Endometrial microvascular endothelial cells (primary cell): ENCODE results near the gene SNUPN. TPM values are rescaled to one million over a fixed set of nuclear protein-coding genes. Genes with fewer than 3 reads are reported as not detected.

Source experiments
- in situ Hi-C: cut with HindIII; loops from 2 replicates; pipeline ENCODE4 v1.10.0; 2017; ENCODE audit warnings: low sequenced_read_pairs, low pct_unique_long_range_greater_than_20kb; ENCODE audit errors: inconsistent ontology term
- total RNA-seq: library from RNA; depleted of rRNA; stranded (reverse); fragments of >200 nt; gene quantifications from one replicate; pipeline ENCODE4 v1.2.3, GENCODE V29; 2015; ENCODE audit errors: inconsistent ontology term

Gene SNUPN
- total RNA-seq, 1 donor from 2014 or later, result 21.5 TPM

DNA sequence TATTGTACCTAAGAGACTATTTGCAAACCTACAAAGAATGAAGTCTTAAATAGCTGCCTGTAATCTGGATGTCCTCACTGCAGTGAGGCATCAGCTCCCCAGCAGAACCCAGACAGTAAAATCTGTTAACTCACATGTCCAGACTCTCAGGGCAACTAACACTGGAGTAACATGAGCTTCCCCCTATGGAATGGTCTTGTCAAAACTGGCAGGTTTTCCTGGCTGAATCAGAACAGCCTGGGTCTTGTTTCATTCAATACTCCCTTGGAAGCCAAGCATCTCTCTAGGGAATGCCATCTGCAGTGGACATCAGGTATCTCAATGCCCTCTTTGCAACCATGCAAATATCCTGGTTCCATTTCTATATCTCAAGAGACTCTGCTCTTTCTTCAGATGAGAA lies 70.8 kb downstream of the SNUPN start:
- in situ Hi-C loops, result no loop called here

DNA sequence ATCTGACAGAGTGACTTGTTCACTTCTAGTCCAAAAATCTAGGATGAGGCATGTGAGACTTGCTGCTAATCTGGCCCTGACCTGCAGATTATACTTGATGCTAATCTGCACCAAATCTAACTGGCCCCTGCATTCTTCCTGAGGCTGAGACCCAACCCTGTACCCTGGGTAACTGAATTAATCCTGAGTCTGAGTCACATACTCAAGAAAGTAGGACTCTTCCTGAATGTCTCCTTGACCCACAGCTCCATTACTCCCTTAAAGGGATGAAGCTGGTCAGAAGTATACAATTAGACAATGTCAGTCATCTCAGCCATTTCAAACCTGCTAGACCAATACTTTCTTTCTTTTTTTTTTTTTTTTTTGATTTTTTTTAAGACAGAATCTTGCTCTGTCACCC lies 71.9 kb downstream of the SNUPN start:
- in situ Hi-C loops, result no loop called here

DNA sequence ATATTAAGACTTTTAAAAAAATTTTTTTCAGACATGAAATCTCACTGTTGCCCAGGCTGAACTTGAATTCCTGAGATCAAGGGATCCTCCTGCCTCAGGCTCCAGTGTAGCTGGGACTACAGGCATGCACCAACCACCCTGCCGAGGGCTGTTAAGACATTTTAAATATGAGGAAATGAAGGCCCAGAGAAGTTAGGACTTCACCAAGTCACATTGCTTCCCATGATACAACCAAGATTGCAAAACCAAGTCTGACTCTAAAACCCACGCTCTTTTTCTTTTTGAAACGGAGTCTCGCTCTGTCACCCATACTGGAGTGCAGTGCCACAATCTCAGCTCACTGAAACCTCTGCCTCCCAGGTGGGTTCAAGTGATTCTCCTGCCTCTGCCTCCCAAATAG lies 74.4 kb downstream of the SNUPN start:
- in situ Hi-C loops, result no loop called here

Other genes starting within 250 kb of the SNUPN start
- gene SIN3A, start 174.0 kb downstream of the SNUPN start, total RNA-seq, result 21.0 TPM
- gene PTPN9, start 46.4 kb downstream of the SNUPN start, total RNA-seq, result 19.1 TPM
- gene IMP3, start 14.5 kb upstream of the SNUPN start, total RNA-seq, result 79.8 TPM
- 4.7 TPM for gene SNX33, start 22.2 kb upstream of the SNUPN start, total RNA-seq
- 1.9 TPM for gene CSPG4, start 87.1 kb upstream of the SNUPN start, total RNA-seq
- 24.8 TPM for gene UBE2Q2, start 217.7 kb upstream of the SNUPN start, total RNA-seq